SK-N-SH (cell line): Measurements from ENCODE around the gene GID4. TPM values are rescaled to one million over a fixed set of nuclear protein-coding genes. Genes with fewer than 3 reads are reported as not detected.
A peak's percentile ranks its signal among the peaks of the same experiment; 100 is the strongest.

ENCODE experiments used
- CTCF ChIA-PET: fragments of 300-600, 350-600 bp; formaldehyde crosslinking; extraction: SDS; loops from one replicate; lab custom pipeline; 2021; lab: Yijun Ruan, JAX
- POLR2A ChIA-PET: fragments of 350-600 bp; sonication (Branson Sonifier 250); formaldehyde crosslinking; extraction: SDS; loops from one replicate; lab custom pipeline; 2020; ENCODE audit warnings: antibody characterized with exemption, inconsistent platforms; lab: Yijun Ruan, JAX
- DNase-seq: peaks from one replicate; pipeline ENCODE4 v3.0.0; 2012
- H2AFZ ChIP-seq: fragments of 200-600 bp; sonication (generic); 2 replicates; pipeline ENCODE4 v1.8.1; 2016; ENCODE audit warnings: antibody characterized with exemption, mild to moderate bottlenecking, low read depth
- H3F3A ChIP-seq: fragments of 200-600 bp; sonication (generic); replicated peaks from 2 replicates; pipeline ENCODE3; 2016; ENCODE audit warnings: antibody characterized with exemption, mild to moderate bottlenecking; ENCODE audit not compliant: insufficient read depth
- H3K27ac ChIP-seq, 2 experiments: fragments of 200-500 bp in 1 of 2; fragments of 200-600 bp in 1 of 2; sonication (Bioruptor generic) in 1 of 2; sonication (generic), shearing (Covaris generic) in 1 of 2; 2 replicates each; pipeline versions ENCODE4 v1.5.1 to v1.6.1; 2014 to 2016; ENCODE audit warnings: low read depth in 2 of 2, inconsistent platforms in 1 of 2, low read length in 1 of 2, mild to moderate bottlenecking in 1 of 2, mixed read lengths in 1 of 2
- H3K27me3 ChIP-seq: fragments of 200-600 bp; sonication (generic), shearing (Covaris generic); 2 replicates; pipeline ENCODE4 v1.6.1; 2016; ENCODE audit warnings: mixed run types; ENCODE audit not compliant: insufficient read depth
- H3K36me3 ChIP-seq, 2 experiments: fragments of 200-500 bp in 1 of 2; fragments of 200-600 bp in 1 of 2; sonication (Bioruptor generic) in 1 of 2; sonication (generic) in 1 of 2; replicated peaks in 1 of 2; 2 replicates each; pipeline versions ENCODE3 to v1.5.1; 2014 to 2016; ENCODE audit warnings: low read length in 1 of 2, mild to moderate bottlenecking in 1 of 2; ENCODE audit not compliant: insufficient read depth in 2 of 2, control insufficient read depth in 1 of 2
- H3K4me1 ChIP-seq, 2 experiments: fragments of 200-500 bp in 1 of 2; fragments of 200-600 bp in 1 of 2; sonication (Bioruptor generic) in 1 of 2; sonication (generic), shearing (Covaris generic) in 1 of 2; 2 replicates each; pipeline versions ENCODE4 v1.5.1 to v1.6.1; 2014 to 2016; ENCODE audit warnings: low read depth in 1 of 2, low read length in 1 of 2, mixed run types in 1 of 2; ENCODE audit not compliant: insufficient read depth in 2 of 2, control insufficient read depth in 1 of 2
- H3K4me2 ChIP-seq: fragments of 200-600 bp; sonication (generic), shearing (Covaris generic); 2 replicates; pipeline ENCODE4 v1.6.1; 2017; ENCODE audit warnings: mixed run types
- H3K4me3 ChIP-seq, 2 experiments: fragments of 200-500 bp in 1 of 2; fragments of 200-600 bp in 1 of 2; sonication (Bioruptor generic) in 1 of 2; sonication (generic), shearing (Covaris generic) in 1 of 2; 2 replicates each; pipeline versions ENCODE4 v1.5.1 to v1.8.1; 2014 to 2016; ENCODE audit warnings: low read depth in 2 of 2, inconsistent platforms in 1 of 2, low read length in 1 of 2, mild to moderate bottlenecking in 1 of 2, mixed read lengths in 1 of 2, moderate library complexity in 1 of 2
- H3K79me2 ChIP-seq: fragments of 200-600 bp; sonication (generic); 2 replicates; pipeline ENCODE4 v1.8.1; 2017; ENCODE audit warnings: mild to moderate bottlenecking; ENCODE audit not compliant: insufficient read depth
- H3K9ac ChIP-seq: fragments of 200-600 bp; sonication (generic); 2 replicates; pipeline ENCODE4 v1.6.1; 2017; ENCODE audit warnings: mixed run types
- H3K9me2 ChIP-seq: fragments of 200-600 bp; sonication (generic); 2 replicates; pipeline ENCODE4 v1.6.1; 2017; ENCODE audit warnings: mixed run types
- H3K9me3 ChIP-seq: fragments of 200-600 bp; sonication (generic); 2 replicates; pipeline ENCODE4 v1.6.1; 2017; ENCODE audit warnings: mixed run types, mild to moderate bottlenecking, moderate library complexity
- H4K20me1 ChIP-seq: fragments of 200-600 bp; sonication (generic); 2 replicates; pipeline ENCODE4 v1.6.1; 2017; ENCODE audit warnings: mild to moderate bottlenecking, mixed run types; ENCODE audit not compliant: insufficient read depth
- CHD2 ChIP-seq: fragments of 150-350 bp; IDR thresholded peaks from 2 replicates; pipeline ENCODE4 v1.6.1; 2018; ENCODE audit warnings: low read length; ENCODE audit not compliant: partially characterized antibody
- EP300 ChIP-seq, 2 experiments: IDR thresholded peaks; 2 replicates each; pipeline versions ENCODE4 v1.4.0 to v1.6.1; 2012; ENCODE audit warnings: borderline replicate concordance in 1 of 2, low read depth in 1 of 2, low read length in 1 of 2
- EZH2phosphoT487 ChIP-seq: fragments of 200-600 bp; sonication (generic); IDR thresholded peaks from 2 replicates; pipeline ENCODE4 v1.6.1; 2017; ENCODE audit warnings: low read depth, mixed run types, mild to moderate bottlenecking, antibody characterized with exemption, moderate library complexity, borderline replicate concordance
- FOXJ3 ChIP-seq: sonication (generic); formaldehyde crosslinking; IDR thresholded peaks from 2 replicates; pipeline ENCODE4 v1.5.1; 2020; ENCODE audit warnings: mild to moderate bottlenecking, missing genetic modification reagents
- GATA2 ChIP-seq: sonication (generic); formaldehyde crosslinking; IDR thresholded peaks from 2 replicates; pipeline ENCODE4 v1.5.0; 2020; ENCODE audit warnings: mild to moderate bottlenecking, missing genetic modification reagents
- JUND ChIP-seq: IDR thresholded peaks from 2 replicates; pipeline ENCODE4 v1.4.0; 2012
- RAD21 ChIP-seq: IDR thresholded peaks from 2 replicates; pipeline ENCODE4 v1.6.1; 2012; ENCODE audit warnings: mild to moderate bottlenecking, low read length
- RFX5 ChIP-seq: IDR thresholded peaks from 2 replicates; pipeline ENCODE4 v1.6.1; 2012; ENCODE audit warnings: mild to moderate bottlenecking, improper control_type of control experiment, low read length
- RXRA ChIP-seq: IDR thresholded peaks from 2 replicates; pipeline ENCODE4 v1.4.0; 2012; ENCODE audit warnings: low read depth, mild to moderate bottlenecking, borderline replicate concordance
- TAF1 ChIP-seq: IDR thresholded peaks from 2 replicates; pipeline ENCODE4 v1.6.1; 2012; ENCODE audit warnings: low read depth, mild to moderate bottlenecking, low read length, moderate library complexity, borderline replicate concordance
- TCF12 ChIP-seq: IDR thresholded peaks from 2 replicates; pipeline ENCODE4 v1.4.0; 2012
- YY1 ChIP-seq: IDR thresholded peaks from 2 replicates; pipeline ENCODE4 v1.4.0; 2012; ENCODE audit warnings: low read depth, mild to moderate bottlenecking
- WGBS: methylation state at CpG from one replicate; pipeline ENCODE4 v1.1.6; 2017; ENCODE audit warnings: low lambda C conversion rate; 5-methylcytosine and 5-hydroxymethylcytosine counted together
- polyA plus RNA-seq, 3 experiments: library from polyadenylated mRNA; depleted of rRNA; stranded (reverse); fragments of >200 nt; gene quantifications; 2 replicates each; pipeline ENCODE4 v1.2.3, GENCODE V29; 2012
- TF ChIP-seq, protein P1 (sequence below): IDR thresholded peaks from 2 replicates; pipeline ENCODE4 v1.4.0; 2012; ENCODE audit warnings: low read depth, borderline replicate concordance
- TF ChIP-seq, protein P2 (sequence below): IDR thresholded peaks from 2 replicates; pipeline ENCODE4 v1.4.0; 2012; ENCODE audit warnings: low read depth
- TF ChIP-seq, protein P3 (sequence below): IDR thresholded peaks from 2 replicates; pipeline ENCODE4; 2012

GID4 gene
- polyA plus RNA-seq, 1 of the 3 experiments (the other 2 are of a cell fraction) = 4.3 TPM

DNA sequence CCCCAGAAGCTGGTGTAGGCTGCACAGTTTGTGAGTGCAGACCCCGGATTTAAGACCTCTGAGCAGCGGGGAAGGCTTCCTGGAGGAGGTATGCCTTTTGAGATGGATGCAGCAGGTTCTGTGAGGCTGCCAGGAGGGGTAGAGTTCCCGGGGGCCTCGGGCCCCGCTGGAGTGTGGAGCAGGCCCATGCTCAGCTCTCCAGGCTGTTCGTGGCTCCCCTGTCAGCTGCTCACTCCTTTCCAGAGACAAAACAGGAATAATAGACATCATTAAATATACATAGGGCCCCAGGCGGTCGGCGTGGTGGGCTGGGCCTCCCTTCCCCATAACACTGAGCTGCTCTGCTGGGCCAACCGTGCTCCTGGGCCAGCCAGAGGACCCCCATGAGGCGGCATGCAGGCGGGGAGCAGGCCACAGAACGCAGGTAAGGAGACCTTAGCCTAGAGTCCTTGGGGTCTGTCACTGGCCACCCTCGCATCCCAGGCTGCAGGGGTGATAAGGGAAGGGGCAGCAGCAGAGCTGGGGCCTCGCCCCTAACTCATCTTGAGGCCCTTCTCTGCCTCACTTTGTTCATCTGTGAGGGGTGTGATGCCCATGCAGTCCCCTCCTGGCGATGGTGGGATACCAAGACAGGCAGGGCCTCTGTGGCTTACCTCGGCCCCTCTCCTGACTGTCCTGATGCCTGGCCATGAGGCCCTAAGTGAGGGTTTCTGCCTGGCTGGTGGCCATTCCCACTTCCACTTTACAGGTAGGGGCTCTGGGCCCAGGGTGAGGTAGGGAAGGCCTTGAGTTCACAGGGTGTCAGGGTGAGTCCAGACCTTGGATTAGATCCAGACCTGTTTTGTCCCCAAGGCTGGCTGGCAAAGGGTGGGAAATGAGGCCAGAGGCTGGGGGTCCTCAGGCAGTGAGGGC, 69.4 kb downstream of the GID4 start, which contains the start of gene MYO15A:
Gene MYO15A, plus strand, starts transcription at position 356 of the 912 bp plus-strand sequence. CDS start 10,045 bp downstream, outside the sequence.
- no peaks in the 10 kb centered on the region for H3K9me2 ChIP-seq
- DNase-seq = peak; percentile 51
- no peak within 1 kb of the TSS for H3K9ac ChIP-seq
- H3F3A ChIP-seq = no peaks in the 10 kb centered on the region
- ChIA-PET CTCF (no interaction called here), POLR2A (no interaction called here)
- H3K36me3 ChIP-seq = peaks cover 0 to 4% of the 10 kb centered on the region in 2 experiments
- no peaks in the 10 kb centered on the region for H4K20me1 ChIP-seq
- H3K27me3 ChIP-seq = no peaks in the 10 kb centered on the region
- no peak within 1 kb of the TSS for H2AFZ ChIP-seq
- no peaks in the 10 kb centered on the region for H3K9me3 ChIP-seq
- WGBS = 88% methylated on average over 3 of the region's 17 CpGs
- H3K4me3 ChIP-seq = no peak within 1 kb of the TSS
- no peaks in the 10 kb centered on the region for H3K79me2 ChIP-seq
- TF ChIP-seq CHD2 (no peak), FOXJ3 (CRISPR knock-in tag) (no peak), GATA2 (CRISPR knock-in tag) (no peak), RAD21 (no peak), EP300 (IDR thresholded peaks at IDR 0.05; ENCODE audit: borderline replicate concordance in 1 of 2, low read depth in 1 of 2, low read length in 1 of 2) (no peak), RFX5 (no peak), TCF12 (no peak), TAF1 (no peak), RXRA (no peak), JUND (no peak), YY1 (no peak), EZH2phosphoT487 (no peak)
- TF ChIP-seq, protein P1, sequence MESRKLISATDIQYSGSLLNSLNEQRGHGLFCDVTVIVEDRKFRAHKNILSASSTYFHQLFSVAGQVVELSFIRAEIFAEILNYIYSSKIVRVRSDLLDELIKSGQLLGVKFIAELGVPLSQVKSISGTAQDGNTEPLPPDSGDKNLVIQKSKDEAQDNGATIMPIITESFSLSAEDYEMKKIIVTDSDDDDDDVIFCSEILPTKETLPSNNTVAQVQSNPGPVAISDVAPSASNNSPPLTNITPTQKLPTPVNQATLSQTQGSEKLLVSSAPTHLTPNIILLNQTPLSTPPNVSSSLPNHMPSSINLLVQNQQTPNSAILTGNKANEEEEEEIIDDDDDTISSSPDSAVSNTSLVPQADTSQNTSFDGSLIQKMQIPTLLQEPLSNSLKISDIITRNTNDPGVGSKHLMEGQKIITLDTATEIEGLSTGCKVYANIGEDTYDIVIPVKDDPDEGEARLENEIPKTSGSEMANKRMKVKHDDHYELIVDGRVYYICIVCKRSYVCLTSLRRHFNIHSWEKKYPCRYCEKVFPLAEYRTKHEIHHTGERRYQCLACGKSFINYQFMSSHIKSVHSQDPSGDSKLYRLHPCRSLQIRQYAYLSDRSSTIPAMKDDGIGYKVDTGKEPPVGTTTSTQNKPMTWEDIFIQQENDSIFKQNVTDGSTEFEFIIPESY = no peak
- TF ChIP-seq, protein P2, sequence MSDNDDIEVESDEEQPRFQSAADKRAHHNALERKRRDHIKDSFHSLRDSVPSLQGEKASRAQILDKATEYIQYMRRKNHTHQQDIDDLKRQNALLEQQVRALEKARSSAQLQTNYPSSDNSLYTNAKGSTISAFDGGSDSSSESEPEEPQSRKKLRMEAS = no peak
- TF ChIP-seq, protein P3, sequence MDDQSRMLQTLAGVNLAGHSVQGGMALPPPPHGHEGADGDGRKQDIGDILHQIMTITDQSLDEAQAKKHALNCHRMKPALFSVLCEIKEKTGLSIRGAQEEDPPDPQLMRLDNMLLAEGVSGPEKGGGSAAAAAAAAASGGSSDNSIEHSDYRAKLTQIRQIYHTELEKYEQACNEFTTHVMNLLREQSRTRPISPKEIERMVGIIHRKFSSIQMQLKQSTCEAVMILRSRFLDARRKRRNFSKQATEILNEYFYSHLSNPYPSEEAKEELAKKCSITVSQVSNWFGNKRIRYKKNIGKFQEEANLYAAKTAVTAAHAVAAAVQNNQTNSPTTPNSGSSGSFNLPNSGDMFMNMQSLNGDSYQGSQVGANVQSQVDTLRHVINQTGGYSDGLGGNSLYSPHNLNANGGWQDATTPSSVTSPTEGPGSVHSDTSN = no peak
- H3K4me1 ChIP-seq = peaks cover 0 to 44% of the 10 kb centered on the region in 2 experiments; a peak in 1 of 4 replicates
- no peak within 1 kb of the TSS for H3K4me2 ChIP-seq
- H3K27ac ChIP-seq = peak within 1 kb of the TSS in 1 of 2 experiments; percentile 8; a peak in 1 of 4 replicates
